Measurements from ENCODE around the gene KLHL25. TPM values are rescaled to one million over a fixed set of nuclear protein-coding genes. Genes with fewer than 3 reads are reported as not detected.

Gene KLHL25
- total and polyA plus RNA-seq, 2 experiments from 2014 or later, result 3.7 to 10.0 TPM

GRCh38 chr15:85767785-85768529 lies 26.8 kb downstream of the KLHL25 start:
- no peak overlapping the region for H3K4me2 ChIP-seq
- H3K27ac ChIP-seq, result no peak overlapping the region
- TF ChIP-seq EZH2phosphoT487 (IDR thresholded peaks at IDR 0.05; ENCODE audit: low read depth, severe bottlenecking, unreplicated experiment) (no peak), CTCF (IDR thresholded peaks at IDR 0.05; ENCODE audit: poor library complexity) (no peak), EZH2 (IDR thresholded peaks at IDR 0.05; ENCODE audit: borderline replicate concordance) (no peak)
- no peaks in the 10 kb centered on the region for H3K9me3 ChIP-seq (ENCODE audit: low read depth)
- H3K36me3 ChIP-seq (replicated peaks; ENCODE audit: insufficient read depth, low read depth), result no peaks in the 10 kb centered on the region
- 94% methylated on average over 26 of the region's 26 CpGs for WGBS (ENCODE audit: low lambda C conversion rate, missing lambda C conversion rate)
- H3K9me2 ChIP-seq (replicated peaks; ENCODE audit: insufficient read depth), result no peaks in the 10 kb centered on the region
- H3K27me3 ChIP-seq, result no peaks in the 10 kb centered on the region
- H3K79me2 ChIP-seq, result peaks cover 25% of the 10 kb centered on the region
- no peak for DNase-seq (ENCODE audit: low spot score)
- H3K4me3 ChIP-seq, result no peak overlapping the region
- H3K4me1 ChIP-seq (ENCODE audit: insufficient read depth), result no peaks in the 10 kb centered on the region
- H2AFZ ChIP-seq, result no peak overlapping the region
- no peaks in the 10 kb centered on the region for H4K20me1 ChIP-seq (ENCODE audit: insufficient read depth, poor library complexity, severe bottlenecking)

GRCh38 chr15:85766001-85766831 lies 28.5 kb downstream of the KLHL25 start:
- peak; percentile 54 for DNase-seq (ENCODE audit: low spot score)
- Histone ChIP-seq H3K27ac (no peak overlapping the region), H2AFZ (no peak overlapping the region), H4K20me1 (ENCODE audit: insufficient read depth, poor library complexity, severe bottlenecking) (no peaks in the 10 kb centered on the region), H3K4me1 (ENCODE audit: insufficient read depth) (no peaks in the 10 kb centered on the region), H3K9me3 (ENCODE audit: low read depth) (no peaks in the 10 kb centered on the region), H3K9me2 (replicated peaks; ENCODE audit: insufficient read depth) (no peaks in the 10 kb centered on the region), H3K36me3 (replicated peaks; ENCODE audit: insufficient read depth, low read depth) (no peaks in the 10 kb centered on the region), H3K79me2 (peaks cover 11% of the 10 kb centered on the region), H3K27me3 (no peaks in the 10 kb centered on the region), H3K4me2 (no peak overlapping the region), H3K4me3 (no peak overlapping the region)
- TF ChIP-seq CTCF (IDR thresholded peaks at IDR 0.05; ENCODE audit: poor library complexity) (no peak), EZH2 (IDR thresholded peaks at IDR 0.05; ENCODE audit: borderline replicate concordance) (no peak), EZH2phosphoT487 (IDR thresholded peaks at IDR 0.05; ENCODE audit: low read depth, severe bottlenecking, unreplicated experiment) (no peak)
- WGBS (ENCODE audit: low lambda C conversion rate, missing lambda C conversion rate), result 70% methylated on average over 23 of the region's 24 CpGs

- H4K20me1 ChIP-seq (ENCODE audit: insufficient read depth, poor library complexity, severe bottlenecking), result no peaks in the 10 kb centered on the region
Observed at GRCh38 chr15:85764649-85765277, 30.0 kb downstream of the KLHL25 start.

More at GRCh38 chr15:85764649-85765277, 30.0 kb downstream of the KLHL25 start:
- Histone ChIP-seq H3K9me2 (replicated peaks; ENCODE audit: insufficient read depth) (no peaks in the 10 kb centered on the region), H3K36me3 (replicated peaks; ENCODE audit: insufficient read depth, low read depth) (no peaks in the 10 kb centered on the region), H3K79me2 (peaks cover 3% of the 10 kb centered on the region), H2AFZ (no peak overlapping the region), H3K4me1 (ENCODE audit: insufficient read depth) (no peaks in the 10 kb centered on the region), H3K27ac (no peak overlapping the region), H3K9me3 (ENCODE audit: low read depth) (no peaks in the 10 kb centered on the region), H3K27me3 (no peaks in the 10 kb centered on the region), H3K4me2 (no peak overlapping the region), H3K4me3 (no peak overlapping the region)
- TF ChIP-seq CTCF (IDR thresholded peaks at IDR 0.05; ENCODE audit: poor library complexity), result no peak
- no peak for TF ChIP-seq EZH2phosphoT487 (IDR thresholded peaks at IDR 0.05; ENCODE audit: low read depth, severe bottlenecking, unreplicated experiment)
- TF ChIP-seq EZH2 (IDR thresholded peaks at IDR 0.05; ENCODE audit: borderline replicate concordance), result no peak
- no peak for DNase-seq (ENCODE audit: low spot score)
- WGBS (ENCODE audit: low lambda C conversion rate, missing lambda C conversion rate), result 71% methylated on average over 3 of the region's 3 CpGs

All from hepatocyte (in vitro differentiated cells).